Neutrophil (primary cell): ENCODE measurements around the gene COL6A2.

Experiments
- H3K27ac ChIP-seq: fragments of 200-600 bp; sonication (generic); 2 replicates; pipeline ENCODE4 v1.5.1; 2016; ENCODE audit warnings: mild to moderate bottlenecking, moderate library complexity
- H3K27me3 ChIP-seq: fragments of 200-600 bp; sonication (generic); 2 replicates; pipeline ENCODE4 v1.6.0; 2016; ENCODE audit warnings: mild to moderate bottlenecking
- H3K36me3 ChIP-seq: fragments of 200-600 bp; sonication (generic); 2 replicates; pipeline ENCODE4 v1.5.1; 2017
- H3K4me1 ChIP-seq, 2 experiments: fragments of 200-600 bp in 1 of 2; sonication (generic) in 1 of 2; 1 replicate in 1 of 2; 2 replicates in 1 of 2; pipeline versions ENCODE4 v1.5.1 to v1.6.1; 2013 to 2016; ENCODE audit warnings: low read depth in 1 of 2, low read length in 1 of 2, mild to moderate bottlenecking in 1 of 2, moderate library complexity in 1 of 2; ENCODE audit not compliant: control insufficient read depth in 1 of 2, insufficient read depth in 1 of 2
- H3K4me3 ChIP-seq, 2 experiments: fragments of 200-600 bp in 1 of 2; sonication (generic) in 1 of 2; 1 replicate in 1 of 2; 2 replicates in 1 of 2; pipeline ENCODE4 v1.5.1; 2013 to 2016; ENCODE audit warnings: low read depth in 1 of 2, low read length in 1 of 2, mild to moderate bottlenecking in 1 of 2, moderate library complexity in 1 of 2
- H3K9me3 ChIP-seq: fragments of 200-600 bp; sonication (generic); 2 replicates; pipeline ENCODE4 v1.5.1; 2016
- CTCF ChIP-seq: fragments of 200-600 bp; sonication (generic); IDR thresholded peaks from 2 replicates; pipeline ENCODE4 v1.5.1; 2016; ENCODE audit warnings: antibody characterized with exemption

Gene COL6A2

GRCh38 chr21:46055863-46056281 is 42.0 kb upstream of the COL6A2 start:
- H3K36me3 ChIP-seq: no peaks in the 10 kb centered on the region
- no peak overlapping the region for H3K4me3 ChIP-seq
- H3K9me3 ChIP-seq: no peaks in the 10 kb centered on the region
- H3K27ac ChIP-seq: no peak overlapping the region
- H3K27me3 ChIP-seq: peaks cover 44% of the 10 kb centered on the region
- no peak for TF ChIP-seq CTCF
- H3K4me1 ChIP-seq: no peaks in the 10 kb centered on the region

- Histone ChIP-seq H3K27ac (no peak overlapping the region), H3K9me3 (no peaks in the 10 kb centered on the region), H3K4me1 (no peaks in the 10 kb centered on the region), H3K27me3 (peaks cover 44% of the 10 kb centered on the region), H3K36me3 (no peaks in the 10 kb centered on the region), H3K4me3 (no peak overlapping the region)
- TF ChIP-seq CTCF: no peak
Measured at GRCh38 chr21:46056450-46056903, 41.4 kb upstream of the COL6A2 start.

- Histone ChIP-seq H3K27ac (no peak overlapping the region), H3K36me3 (no peaks in the 10 kb centered on the region), H3K4me1 (no peaks in the 10 kb centered on the region), H3K9me3 (no peaks in the 10 kb centered on the region), H3K4me3 (no peak overlapping the region), H3K27me3 (peaks cover 44% of the 10 kb centered on the region)
- no peak for TF ChIP-seq CTCF
Measured at GRCh38 chr21:46057111-46057709, 40.7 kb upstream of the COL6A2 start.

DNA sequence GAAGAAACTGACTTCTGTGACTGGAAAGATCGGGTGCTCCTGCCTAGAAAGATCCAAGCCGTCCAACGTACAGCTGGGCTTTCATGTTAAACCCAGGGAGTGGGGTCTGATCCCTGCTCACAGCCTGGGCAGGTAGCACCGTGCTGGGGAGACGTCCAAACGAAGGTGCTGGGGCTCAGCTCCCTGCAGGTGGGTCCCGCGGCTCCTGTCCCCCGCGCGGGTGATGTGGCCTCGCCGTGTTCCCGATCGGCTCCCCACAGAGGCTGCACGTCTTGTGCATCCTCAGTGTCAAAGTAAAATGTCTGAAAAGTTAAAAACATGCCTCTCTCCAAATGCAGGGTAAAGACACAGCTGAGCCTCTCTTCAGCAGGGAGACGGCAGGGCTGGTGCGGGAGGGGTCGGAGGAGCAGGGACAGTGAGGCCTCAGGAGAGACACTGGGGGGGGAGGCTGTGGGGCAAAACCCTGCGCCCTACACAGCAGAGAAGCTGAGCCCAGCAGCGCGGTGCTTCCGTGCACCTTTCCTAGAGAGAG is 40.1 kb upstream of the COL6A2 start:
- H3K27ac ChIP-seq: no peak overlapping the region
- no peaks in the 10 kb centered on the region for H3K36me3 ChIP-seq
- no peak for TF ChIP-seq CTCF
- no peak overlapping the region for H3K4me3 ChIP-seq
- no peaks in the 10 kb centered on the region for H3K9me3 ChIP-seq
- peaks cover 44% of the 10 kb centered on the region for H3K27me3 ChIP-seq
- no peaks in the 10 kb centered on the region for H3K4me1 ChIP-seq

- H3K4me1 ChIP-seq: no peaks in the 10 kb centered on the region
- no peak overlapping the region for H3K4me3 ChIP-seq
- H3K27me3 ChIP-seq: peaks cover 44% of the 10 kb centered on the region
- no peak overlapping the region for H3K27ac ChIP-seq
- no peak for TF ChIP-seq CTCF
- H3K9me3 ChIP-seq: no peaks in the 10 kb centered on the region
- H3K36me3 ChIP-seq: no peaks in the 10 kb centered on the region
Measured at GRCh38 chr21:46058431-46059145, 39.3 kb upstream of the COL6A2 start.
